Thyroid gland (tissue), 4 donors: ENCODE measurements around the gene NUCB2.

Source experiments
- POLR2A ChIP-seq, 2 donors: fragments of 450-650 bp; IDR thresholded peaks; one replicate each; pipeline ENCODE4 v1.6.1; 2017; ENCODE audit warnings: antibody characterized with exemption in 2 of 2, mild to moderate bottlenecking in 2 of 2, moderate library complexity in 1 of 2
- TF ChIP-seq, protein P1 (sequence below), 6 experiments: fragments of 200-600 bp in 3 of 6; fragments of 450-650 bp in 3 of 6; sonication (generic) in 3 of 6; IDR thresholded peaks; one replicate each; pipeline ENCODE4 v1.5.1; 2016 to 2019; ENCODE audit warnings: antibody characterized with exemption in 6 of 6, mild to moderate bottlenecking in 2 of 6, inconsistent platforms in 1 of 6, moderate library complexity in 1 of 6

DNA sequence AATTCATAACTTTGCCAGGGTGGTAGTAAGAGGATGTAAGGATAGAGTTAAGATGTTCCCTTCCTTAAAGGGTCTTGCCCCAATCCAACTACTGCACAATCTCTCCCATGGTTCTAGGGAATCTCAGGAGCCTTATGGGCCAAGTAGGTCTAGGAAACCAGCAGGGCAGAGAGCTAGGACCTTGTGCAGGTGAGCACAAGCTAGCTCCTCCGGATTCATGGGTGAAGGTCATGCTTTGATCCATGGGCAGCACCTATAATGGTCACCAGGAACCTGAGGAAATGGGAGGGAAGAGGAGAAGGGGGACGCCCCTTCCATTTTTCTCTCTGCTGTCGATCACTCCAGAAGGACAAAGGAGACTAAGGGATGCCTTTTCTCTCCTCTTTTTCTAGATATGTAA, 95.1 kb downstream of the NUCB2 start:
- TF ChIP-seq, protein P1, sequence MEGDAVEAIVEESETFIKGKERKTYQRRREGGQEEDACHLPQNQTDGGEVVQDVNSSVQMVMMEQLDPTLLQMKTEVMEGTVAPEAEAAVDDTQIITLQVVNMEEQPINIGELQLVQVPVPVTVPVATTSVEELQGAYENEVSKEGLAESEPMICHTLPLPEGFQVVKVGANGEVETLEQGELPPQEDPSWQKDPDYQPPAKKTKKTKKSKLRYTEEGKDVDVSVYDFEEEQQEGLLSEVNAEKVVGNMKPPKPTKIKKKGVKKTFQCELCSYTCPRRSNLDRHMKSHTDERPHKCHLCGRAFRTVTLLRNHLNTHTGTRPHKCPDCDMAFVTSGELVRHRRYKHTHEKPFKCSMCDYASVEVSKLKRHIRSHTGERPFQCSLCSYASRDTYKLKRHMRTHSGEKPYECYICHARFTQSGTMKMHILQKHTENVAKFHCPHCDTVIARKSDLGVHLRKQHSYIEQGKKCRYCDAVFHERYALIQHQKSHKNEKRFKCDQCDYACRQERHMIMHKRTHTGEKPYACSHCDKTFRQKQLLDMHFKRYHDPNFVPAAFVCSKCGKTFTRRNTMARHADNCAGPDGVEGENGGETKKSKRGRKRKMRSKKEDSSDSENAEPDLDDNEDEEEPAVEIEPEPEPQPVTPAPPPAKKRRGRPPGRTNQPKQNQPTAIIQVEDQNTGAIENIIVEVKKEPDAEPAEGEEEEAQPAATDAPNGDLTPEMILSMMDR (IDR thresholded peaks at IDR 0.05), result no peak
- TF ChIP-seq POLR2A (IDR thresholded peaks at IDR 0.05), result no peak
